GM12878 (cell line): ENCODE results near the gene ABCG1.

Experiments
- CTCF ChIP-seq, 3 experiments: IDR thresholded peaks in 2 of 3; conservative IDR thresholded peaks in 1 of 3; 2 replicates each; pipeline ENCODE4 v1.5.1; 2011; ENCODE audit warnings: low read depth in 3 of 3, low read length in 3 of 3, mild to moderate bottlenecking in 3 of 3, control low read depth in 2 of 3, moderate library complexity in 2 of 3, inconsistent platforms in 1 of 3, mixed read lengths in 1 of 3; ENCODE audit not compliant: control insufficient read depth in 2 of 3, insufficient read depth in 1 of 3; ENCODE audit errors: extremely low read depth in 1 of 3
- EP300 ChIP-seq, 2 experiments: fragments of 150-350 bp in 1 of 2; IDR thresholded peaks; 2 replicates each; pipeline ENCODE4 v1.6.1; 2011 to 2012; ENCODE audit warnings: low read depth in 2 of 2, low read length in 2 of 2, borderline replicate concordance in 1 of 2, improper control_type of control experiment in 1 of 2, inconsistent platforms in 1 of 2; ENCODE audit not compliant: control insufficient read depth in 1 of 2
- FOXM1 ChIP-seq: IDR thresholded peaks from 2 replicates; pipeline ENCODE4 v1.6.1; 2012; ENCODE audit warnings: low read depth, mild to moderate bottlenecking, inconsistent platforms, low read length, moderate library complexity
- MAX ChIP-seq: IDR thresholded peaks from 2 replicates; pipeline ENCODE4 v1.6.1; 2012; ENCODE audit warnings: low read depth, low read length, improper control_type of control experiment
- NFYB ChIP-seq: IDR thresholded peaks from 2 replicates; pipeline ENCODE4 v1.6.1; 2011; ENCODE audit warnings: low read depth, mild to moderate bottlenecking, low read length, improper control_type of control experiment, moderate library complexity; ENCODE audit not compliant: insufficient read depth
- NRF1 ChIP-seq: conservative IDR thresholded peaks from 2 replicates; pipeline ENCODE4 v1.6.1; 2011; ENCODE audit warnings: mild to moderate bottlenecking, low read depth, low read length, improper control_type of control experiment
- PBX3 ChIP-seq: IDR thresholded peaks from 2 replicates; pipeline ENCODE4 v1.6.1; 2011; ENCODE audit warnings: mild to moderate bottlenecking, low read depth, low read length, moderate library complexity; ENCODE audit not compliant: insufficient replicate concordance
- POLR2AphosphoS5 ChIP-seq: IDR thresholded peaks from 2 replicates; pipeline ENCODE4 v1.6.1; 2011; ENCODE audit warnings: mild to moderate bottlenecking, low read length, inconsistent platforms
- RFX5 ChIP-seq: IDR thresholded peaks from 2 replicates; pipeline ENCODE4 v1.6.1; 2011; ENCODE audit warnings: low read depth, low read length, improper control_type of control experiment
- USF1 ChIP-seq: IDR thresholded peaks from 2 replicates; pipeline ENCODE4 v1.6.1; 2011; ENCODE audit warnings: borderline replicate concordance, low read depth, mild to moderate bottlenecking, moderate library complexity, mixed read lengths, low read length; ENCODE audit not compliant: insufficient read depth; ENCODE audit errors: extremely low read length
- ZNF274 ChIP-seq: IDR thresholded peaks from one replicate; pipeline ENCODE4 v1.8.0; 2011; ENCODE audit not compliant: insufficient read length, insufficient read depth
- ZNF384 ChIP-seq: IDR thresholded peaks from 2 replicates; pipeline ENCODE4 v1.6.1; 2012; ENCODE audit warnings: low read depth, mild to moderate bottlenecking, low read length, improper control_type of control experiment, borderline replicate concordance

GRCh38 chr21:42172596-42173483 lies 46.1 kb upstream of the ABCG1 start:
- TF ChIP-seq RFX5 = no peak
- no peak for TF ChIP-seq MAX
- no peak for TF ChIP-seq NFYB
- no peak for TF ChIP-seq ZNF384
- no peak for TF ChIP-seq ZNF274
- TF ChIP-seq USF1 = no peak
- no peak for TF ChIP-seq PBX3
- TF ChIP-seq POLR2AphosphoS5 = no peak
- TF ChIP-seq CTCF (IDR thresholded peaks at IDR 0.05 in 2 of 3, conservative IDR thresholded peaks at IDR 0.05 in 1 of 3; ENCODE audit: control insufficient read depth in 2 of 3, extremely low read depth in 1 of 3, insufficient read depth in 1 of 3, low read depth in 3 of 3, low read length in 3 of 3) = no peak
- TF ChIP-seq NRF1 = no peak
- TF ChIP-seq EP300 (IDR thresholded peaks at IDR 0.05; ENCODE audit: borderline replicate concordance in 1 of 2, control insufficient read depth in 1 of 2, low read depth in 2 of 2, low read length in 2 of 2) = no peak
- TF ChIP-seq FOXM1 = no peak
